HEK293 (cell line): ENCODE data around the gene DCANP1.

ENCODE experiments used
- REPIN1 ChIP-seq: fragments of 450-650 bp; formaldehyde crosslinking; IDR thresholded peaks from 2 replicates; pipeline ENCODE4 v1.5.1; 2017; ENCODE audit warnings: missing biosample characterization, missing genetic modification characterization, low read depth
- SP2 ChIP-seq: fragments of 450-650 bp; formaldehyde crosslinking; IDR thresholded peaks from 2 replicates; pipeline ENCODE4 v1.5.1; 2016; ENCODE audit warnings: missing biosample characterization, missing genetic modification characterization
- ZNF274 ChIP-seq, 2 experiments: fragments of 200-500 bp in 1 of 2; fragments of 450-650 bp in 1 of 2; sonication (Bioruptor generic) in 1 of 2; formaldehyde crosslinking in 1 of 2; IDR thresholded peaks; 2 replicates each; pipeline versions ENCODE4 v1.5.1 to v1.6.1; 2014 to 2016; ENCODE audit warnings: borderline replicate concordance in 1 of 2, inconsistent platforms in 1 of 2, low read length in 1 of 2, missing biosample characterization in 1 of 2, missing genetic modification characterization in 1 of 2
- ZNF292 ChIP-seq: fragments of 450-650 bp; formaldehyde crosslinking; IDR thresholded peaks from 2 replicates; pipeline ENCODE4 v1.5.1; 2016; ENCODE audit warnings: low read depth, missing biosample characterization, missing genetic modification characterization, borderline replicate concordance
- ZNF416 ChIP-seq: fragments of 450-650 bp; formaldehyde crosslinking; IDR thresholded peaks from 2 replicates; pipeline ENCODE4 v1.5.1; 2016; ENCODE audit warnings: missing biosample characterization, missing genetic modification characterization
- ZNF501 ChIP-seq: fragments of 450-650 bp; formaldehyde crosslinking; IDR thresholded peaks from 2 replicates; pipeline ENCODE4 v1.5.1; 2016; ENCODE audit warnings: missing biosample characterization, missing genetic modification characterization
- ZNF558 ChIP-seq: fragments of 450-650 bp; formaldehyde crosslinking; IDR thresholded peaks from 2 replicates; pipeline ENCODE4 v1.5.1; 2016; ENCODE audit warnings: missing biosample characterization, missing genetic modification characterization
- ZNF707 ChIP-seq: fragments of 450-650 bp; formaldehyde crosslinking; IDR thresholded peaks from 2 replicates; pipeline ENCODE4 v1.5.1; 2016; ENCODE audit warnings: missing biosample characterization, missing genetic modification characterization
- TF ChIP-seq, protein P1 (sequence below): fragments of 450-650 bp; formaldehyde crosslinking; IDR thresholded peaks from 2 replicates; pipeline ENCODE4 v1.5.1; 2016; ENCODE audit warnings: missing biosample characterization, missing genetic modification characterization
- TF ChIP-seq, protein P2 (sequence below): fragments of 450-650 bp; formaldehyde crosslinking; IDR thresholded peaks from 2 replicates; pipeline ENCODE4 v1.5.1; 2017; ENCODE audit warnings: missing biosample characterization, mild to moderate bottlenecking, missing genetic modification characterization, moderate library complexity
- TF ChIP-seq, protein P3 (sequence below): fragments of 450-650 bp; formaldehyde crosslinking; IDR thresholded peaks from 2 replicates; pipeline ENCODE4 v1.5.1; 2016; ENCODE audit warnings: missing biosample characterization, missing genetic modification characterization
- TF ChIP-seq, protein P4 (sequence below): fragments of 450-650 bp; formaldehyde crosslinking; IDR thresholded peaks from 2 replicates; pipeline ENCODE4 v1.5.1; 2016; ENCODE audit warnings: missing biosample characterization, missing genetic modification characterization
- TF ChIP-seq, protein P5 (sequence below): sonication (generic); formaldehyde crosslinking; IDR thresholded peaks from 2 replicates; pipeline ENCODE4 v1.8.1; 2022; ENCODE audit warnings: mild to moderate bottlenecking, moderate library complexity, missing genetic modification reagents

DNA sequence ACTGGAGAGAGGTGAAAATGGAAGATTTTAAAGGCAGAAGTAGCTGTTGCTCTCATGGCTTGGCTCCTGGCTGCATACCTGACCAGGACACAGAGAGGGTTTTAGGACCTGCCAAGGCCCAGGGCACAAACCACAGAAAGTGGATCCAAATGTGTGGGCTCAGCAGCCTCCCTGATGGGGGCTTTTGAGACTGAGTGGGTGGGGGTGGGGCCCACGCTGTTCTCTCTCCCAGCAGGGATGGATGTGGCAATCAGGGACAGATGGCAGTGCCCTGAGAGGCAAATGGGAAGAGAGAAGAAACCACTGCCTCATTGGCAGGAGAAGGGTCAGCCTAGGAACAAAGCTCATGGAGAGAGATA lies 39.9 kb upstream of the DCANP1 start:
- TF ChIP-seq, protein P1, sequence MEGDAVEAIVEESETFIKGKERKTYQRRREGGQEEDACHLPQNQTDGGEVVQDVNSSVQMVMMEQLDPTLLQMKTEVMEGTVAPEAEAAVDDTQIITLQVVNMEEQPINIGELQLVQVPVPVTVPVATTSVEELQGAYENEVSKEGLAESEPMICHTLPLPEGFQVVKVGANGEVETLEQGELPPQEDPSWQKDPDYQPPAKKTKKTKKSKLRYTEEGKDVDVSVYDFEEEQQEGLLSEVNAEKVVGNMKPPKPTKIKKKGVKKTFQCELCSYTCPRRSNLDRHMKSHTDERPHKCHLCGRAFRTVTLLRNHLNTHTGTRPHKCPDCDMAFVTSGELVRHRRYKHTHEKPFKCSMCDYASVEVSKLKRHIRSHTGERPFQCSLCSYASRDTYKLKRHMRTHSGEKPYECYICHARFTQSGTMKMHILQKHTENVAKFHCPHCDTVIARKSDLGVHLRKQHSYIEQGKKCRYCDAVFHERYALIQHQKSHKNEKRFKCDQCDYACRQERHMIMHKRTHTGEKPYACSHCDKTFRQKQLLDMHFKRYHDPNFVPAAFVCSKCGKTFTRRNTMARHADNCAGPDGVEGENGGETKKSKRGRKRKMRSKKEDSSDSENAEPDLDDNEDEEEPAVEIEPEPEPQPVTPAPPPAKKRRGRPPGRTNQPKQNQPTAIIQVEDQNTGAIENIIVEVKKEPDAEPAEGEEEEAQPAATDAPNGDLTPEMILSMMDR (tag by site-specific recombination) = no peak
- TF ChIP-seq REPIN1 (tag by site-specific recombination) (no peak), SP2 (tag by site-specific recombination) (no peak), ZNF416 (tag by site-specific recombination) (no peak), ZNF501 (tag by site-specific recombination) (no peak), ZNF558 (tag by site-specific recombination) (no peak), ZNF292 (no peak), ZNF274 (IDR thresholded peaks at IDR 0.05; ENCODE audit: low read length) (no peak), ZNF274 (tag by site-specific recombination; IDR thresholded peaks at IDR 0.05; ENCODE audit: borderline replicate concordance) (no peak), ZNF707 (tag by site-specific recombination) (no peak)
- TF ChIP-seq, protein P2, sequence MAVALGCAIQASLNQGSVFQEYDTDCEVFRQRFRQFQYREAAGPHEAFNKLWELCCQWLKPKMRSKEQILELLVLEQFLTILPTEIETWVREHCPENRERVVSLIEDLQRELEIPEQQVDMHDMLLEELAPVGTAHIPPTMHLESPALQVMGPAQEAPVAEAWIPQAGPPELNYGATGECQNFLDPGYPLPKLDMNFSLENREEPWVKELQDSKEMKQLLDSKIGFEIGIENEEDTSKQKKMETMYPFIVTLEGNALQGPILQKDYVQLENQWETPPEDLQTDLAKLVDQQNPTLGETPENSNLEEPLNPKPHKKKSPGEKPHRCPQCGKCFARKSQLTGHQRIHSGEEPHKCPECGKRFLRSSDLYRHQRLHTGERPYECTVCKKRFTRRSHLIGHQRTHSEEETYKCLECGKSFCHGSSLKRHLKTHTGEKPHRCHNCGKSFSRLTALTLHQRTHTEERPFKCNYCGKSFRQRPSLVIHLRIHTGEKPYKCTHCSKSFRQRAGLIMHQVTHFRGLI (tag by site-specific recombination) = no peak
- TF ChIP-seq, protein P3, sequence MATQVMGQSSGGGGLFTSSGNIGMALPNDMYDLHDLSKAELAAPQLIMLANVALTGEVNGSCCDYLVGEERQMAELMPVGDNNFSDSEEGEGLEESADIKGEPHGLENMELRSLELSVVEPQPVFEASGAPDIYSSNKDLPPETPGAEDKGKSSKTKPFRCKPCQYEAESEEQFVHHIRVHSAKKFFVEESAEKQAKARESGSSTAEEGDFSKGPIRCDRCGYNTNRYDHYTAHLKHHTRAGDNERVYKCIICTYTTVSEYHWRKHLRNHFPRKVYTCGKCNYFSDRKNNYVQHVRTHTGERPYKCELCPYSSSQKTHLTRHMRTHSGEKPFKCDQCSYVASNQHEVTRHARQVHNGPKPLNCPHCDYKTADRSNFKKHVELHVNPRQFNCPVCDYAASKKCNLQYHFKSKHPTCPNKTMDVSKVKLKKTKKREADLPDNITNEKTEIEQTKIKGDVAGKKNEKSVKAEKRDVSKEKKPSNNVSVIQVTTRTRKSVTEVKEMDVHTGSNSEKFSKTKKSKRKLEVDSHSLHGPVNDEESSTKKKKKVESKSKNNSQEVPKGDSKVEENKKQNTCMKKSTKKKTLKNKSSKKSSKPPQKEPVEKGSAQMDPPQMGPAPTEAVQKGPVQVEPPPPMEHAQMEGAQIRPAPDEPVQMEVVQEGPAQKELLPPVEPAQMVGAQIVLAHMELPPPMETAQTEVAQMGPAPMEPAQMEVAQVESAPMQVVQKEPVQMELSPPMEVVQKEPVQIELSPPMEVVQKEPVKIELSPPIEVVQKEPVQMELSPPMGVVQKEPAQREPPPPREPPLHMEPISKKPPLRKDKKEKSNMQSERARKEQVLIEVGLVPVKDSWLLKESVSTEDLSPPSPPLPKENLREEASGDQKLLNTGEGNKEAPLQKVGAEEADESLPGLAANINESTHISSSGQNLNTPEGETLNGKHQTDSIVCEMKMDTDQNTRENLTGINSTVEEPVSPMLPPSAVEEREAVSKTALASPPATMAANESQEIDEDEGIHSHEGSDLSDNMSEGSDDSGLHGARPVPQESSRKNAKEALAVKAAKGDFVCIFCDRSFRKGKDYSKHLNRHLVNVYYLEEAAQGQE = no peak
- TF ChIP-seq, protein P4, sequence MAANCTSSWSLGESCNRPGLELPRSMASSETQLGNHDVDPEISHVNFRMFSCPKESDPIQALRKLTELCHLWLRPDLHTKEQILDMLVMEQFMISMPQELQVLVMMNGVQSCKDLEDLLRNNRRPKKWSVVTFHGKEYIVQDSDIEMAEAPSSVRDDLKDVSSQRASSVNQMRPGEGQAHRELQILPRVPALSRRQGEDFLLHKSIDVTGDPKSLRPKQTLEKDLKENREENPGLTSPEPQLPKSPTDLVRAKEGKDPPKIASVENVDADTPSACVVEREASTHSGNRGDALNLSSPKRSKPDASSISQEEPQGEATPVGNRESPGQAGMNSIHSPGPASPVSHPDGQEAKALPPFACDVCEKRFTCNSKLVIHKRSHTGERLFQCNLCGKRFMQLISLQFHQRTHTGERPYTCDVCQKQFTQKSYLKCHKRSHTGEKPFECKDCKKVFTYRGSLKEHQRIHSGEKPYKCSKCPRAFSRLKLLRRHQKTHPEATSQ (tag by site-specific recombination) = no peak
- TF ChIP-seq, protein P5, sequence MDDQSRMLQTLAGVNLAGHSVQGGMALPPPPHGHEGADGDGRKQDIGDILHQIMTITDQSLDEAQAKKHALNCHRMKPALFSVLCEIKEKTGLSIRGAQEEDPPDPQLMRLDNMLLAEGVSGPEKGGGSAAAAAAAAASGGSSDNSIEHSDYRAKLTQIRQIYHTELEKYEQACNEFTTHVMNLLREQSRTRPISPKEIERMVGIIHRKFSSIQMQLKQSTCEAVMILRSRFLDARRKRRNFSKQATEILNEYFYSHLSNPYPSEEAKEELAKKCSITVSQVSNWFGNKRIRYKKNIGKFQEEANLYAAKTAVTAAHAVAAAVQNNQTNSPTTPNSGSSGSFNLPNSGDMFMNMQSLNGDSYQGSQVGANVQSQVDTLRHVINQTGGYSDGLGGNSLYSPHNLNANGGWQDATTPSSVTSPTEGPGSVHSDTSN (CRISPR knock-in tag) = no peak
